Endothelial cell of umbilical vein (primary cell): ENCODE measurements around the gene HCN1. TPM values are rescaled to one million over a fixed set of nuclear protein-coding genes. Genes with fewer than 3 reads are reported as not detected.

Source experiments
- BruUV-seq: library from RNA; stranded (reverse); fragments of 400-500 nt; replicated peaks from 2 replicates; lab custom pipeline; 2021; lab: Mats Ljungman, UMichigan
- CTCF ChIA-PET: fragments of 300-600, 350-600 bp; sonication (Branson Sonifier 250); formaldehyde crosslinking; loops from one replicate; lab custom pipeline; 2021; ENCODE audit warnings: antibody characterized with exemption, inconsistent platforms; lab: Charles Lee
- POLR2A ChIA-PET: fragments of 300-600, 350-600 bp; sonication (Branson Sonifier 250); formaldehyde crosslinking; loops from one replicate; lab custom pipeline; 2021; ENCODE audit warnings: antibody characterized with exemption, inconsistent platforms; lab: Charles Lee
- DNase-seq: peaks from one replicate; pipeline ENCODE4 v3.0.0-alpha.2; 2011; ENCODE audit warnings: low read depth, low spot score
- FAIRE-seq: peaks from 2 replicates; lab custom pipeline; 2011; peaks lifted over from hg19 to GRCh38; lab: Jason Lieb, UNC
- H2AFZ ChIP-seq: 2 replicates; pipeline ENCODE4 v1.6.0; 2012; ENCODE audit warnings: low read depth, low read length, control low read depth, inconsistent platforms
- H3K27ac ChIP-seq: 2 replicates; pipeline ENCODE4 v1.5.1; 2011; ENCODE audit warnings: low read depth, mild to moderate bottlenecking, control low read depth, low read length, moderate library complexity; ENCODE audit not compliant: insufficient read depth
- H3K27me3 ChIP-seq, 2 experiments: 2 replicates each; pipeline versions ENCODE4 v1.6.0 to v1.6.1; 2011; ENCODE audit warnings: low read length in 2 of 2, mixed read lengths in 1 of 2; ENCODE audit not compliant: control insufficient read depth in 2 of 2, insufficient read depth in 2 of 2
- H3K36me3 ChIP-seq, 2 experiments: 2 replicates in 1 of 2; 3 replicates in 1 of 2; pipeline ENCODE4 v1.5.1; 2011; ENCODE audit warnings: low read length in 2 of 2, mild to moderate bottlenecking in 1 of 2, moderate library complexity in 1 of 2; ENCODE audit not compliant: control insufficient read depth in 2 of 2, insufficient read depth in 2 of 2; ENCODE audit errors: extremely low read depth in 1 of 2
- H3K4me1 ChIP-seq: 3 replicates; pipeline ENCODE4 v1.5.1; 2011; ENCODE audit warnings: mild to moderate bottlenecking, low read length; ENCODE audit not compliant: control insufficient read depth, insufficient read depth; ENCODE audit errors: extremely low read depth
- H3K4me2 ChIP-seq: 2 replicates; pipeline ENCODE4 v1.6.1; 2011; ENCODE audit warnings: low read length, control low read depth, mixed read lengths; ENCODE audit not compliant: insufficient read depth
- H3K4me3 ChIP-seq, 3 experiments: fragments of 200-600 bp in 1 of 3; sonication (generic), shearing (Covaris generic) in 1 of 3; replicated peaks in 1 of 3; 2 replicates each; pipeline ENCODE4 v1.5.1; 2011 to 2016; ENCODE audit warnings: control low read depth in 3 of 3, low read length in 3 of 3, mild to moderate bottlenecking in 2 of 3, inconsistent platforms in 1 of 3, low read depth in 1 of 3, moderate library complexity in 1 of 3; ENCODE audit not compliant: insufficient read depth in 1 of 3
- H3K79me2 ChIP-seq: 2 replicates; pipeline ENCODE4 v1.6.0; 2012; ENCODE audit warnings: low read length, inconsistent platforms; ENCODE audit not compliant: control insufficient read depth, insufficient read depth
- H3K9ac ChIP-seq: replicated peaks from 2 replicates; pipeline ENCODE3; 2011; ENCODE audit warnings: low read length, control low read depth; ENCODE audit not compliant: insufficient read depth; ENCODE audit errors: extremely low read depth
- H3K9me1 ChIP-seq: replicated peaks from 3 replicates; pipeline ENCODE4 v1.6.0; 2011; ENCODE audit warnings: mild to moderate bottlenecking, low read length; ENCODE audit not compliant: control insufficient read depth, insufficient read depth; ENCODE audit errors: extremely low read depth
- H3K9me3 ChIP-seq: replicated peaks from 2 replicates; pipeline ENCODE4 v1.5.1; 2012; ENCODE audit warnings: low read length, inconsistent platforms; ENCODE audit not compliant: control insufficient read depth, insufficient read depth
- H4K20me1 ChIP-seq: replicated peaks from 2 replicates; pipeline ENCODE3; 2011; ENCODE audit warnings: mild to moderate bottlenecking, low read length; ENCODE audit not compliant: control insufficient read depth, insufficient read depth; ENCODE audit errors: extremely low read depth
- EZH2 ChIP-seq: IDR thresholded peaks from 2 replicates; pipeline ENCODE4 v1.6.1; 2012; ENCODE audit warnings: borderline replicate concordance, low read depth, mild to moderate bottlenecking, moderate library complexity, low read length, inconsistent platforms; ENCODE audit not compliant: severe bottlenecking
- FOS ChIP-seq: IDR thresholded peaks from 2 replicates; pipeline ENCODE4 v1.6.1; 2011; ENCODE audit warnings: mild to moderate bottlenecking, low read length, moderate library complexity, borderline replicate concordance; ENCODE audit not compliant: insufficient read depth
- GATA2 ChIP-seq: IDR thresholded peaks from 2 replicates; pipeline ENCODE4 v1.7.0; 2011; ENCODE audit warnings: low read depth, mild to moderate bottlenecking, moderate library complexity, mixed read lengths, low read length; ENCODE audit not compliant: insufficient read length, insufficient read depth
- JUN ChIP-seq: IDR thresholded peaks from 2 replicates; pipeline ENCODE4 v1.6.1; 2011; ENCODE audit warnings: borderline replicate concordance, low read depth; ENCODE audit not compliant: insufficient read length, insufficient read depth
- MYC ChIP-seq: IDR thresholded peaks from one replicate; pipeline ENCODE4 v1.6.1; 2011; ENCODE audit warnings: mild to moderate bottlenecking, low read depth, low read length
- POLR2A ChIP-seq: IDR thresholded peaks from 2 replicates; pipeline ENCODE4 v1.6.1; 2012; ENCODE audit warnings: low read depth, mild to moderate bottlenecking, control low read depth, low read length
- POLR2AphosphoS5 ChIP-seq: IDR thresholded peaks from 2 replicates; pipeline ENCODE4 v1.6.1; 2012; ENCODE audit warnings: low read depth, mild to moderate bottlenecking, control low read depth, low read length, moderate library complexity; ENCODE audit not compliant: insufficient read depth
- dilution Hi-C: fragments of 300-500 bp; cut with MboI; formaldehyde crosslinking; loops from one replicate; pipeline ENCODE4 v1.15.0; 2019; ENCODE audit warnings: low sequenced_read_pairs; ENCODE audit not compliant: extremely low pct_ligation_motif_present
- intact Hi-C: fragments of 100-400 bp; cut with micrococcal nuclease; formaldehyde crosslinking; loops from one replicate; pipeline ENCODE4 v1.10.0; 2022
- polyA plus RNA-seq, 4 experiments: library from polyadenylated mRNA; depleted of rRNA in 3 of 4; stranded (reverse) in 3 of 4; unstranded in 1 of 4; fragments of >200 nt; gene quantifications; 2 replicates each; pipeline versions ENCODE4 v1.2.1 to v1.2.3, GENCODE V29; 2011 to 2012; ENCODE audit warnings: missing spikeins in 1 of 4
- total RNA-seq: library from RNA; stranded (reverse); gene quantifications from 2 replicates; pipeline ENCODE4 v1.2.3, GENCODE V29; 2021
- TF ChIP-seq, protein P1 (sequence below), 2 donors: IDR thresholded peaks; 1 replicate in 1 of 2; 2 replicates in 1 of 2; pipeline ENCODE4 v1.5.1; 2011; ENCODE audit warnings: low read length in 2 of 2, mild to moderate bottlenecking in 2 of 2, moderate library complexity in 2 of 2, control low read depth in 1 of 2, inconsistent platforms in 1 of 2, low read depth in 1 of 2; ENCODE audit not compliant: insufficient read depth in 1 of 2; ENCODE audit errors: extremely low read depth in 1 of 2
- TF ChIP-seq, protein P2 (sequence below): IDR thresholded peaks from 2 replicates; pipeline ENCODE4 v1.6.1; 2011; ENCODE audit not compliant: insufficient read depth, insufficient read length

The HCN1 gene
- total and polyA plus RNA-seq, 2 donors (not counting 3 experiments of a cell fraction or from before 2014, with no cell fraction given), result not detected

DNA sequence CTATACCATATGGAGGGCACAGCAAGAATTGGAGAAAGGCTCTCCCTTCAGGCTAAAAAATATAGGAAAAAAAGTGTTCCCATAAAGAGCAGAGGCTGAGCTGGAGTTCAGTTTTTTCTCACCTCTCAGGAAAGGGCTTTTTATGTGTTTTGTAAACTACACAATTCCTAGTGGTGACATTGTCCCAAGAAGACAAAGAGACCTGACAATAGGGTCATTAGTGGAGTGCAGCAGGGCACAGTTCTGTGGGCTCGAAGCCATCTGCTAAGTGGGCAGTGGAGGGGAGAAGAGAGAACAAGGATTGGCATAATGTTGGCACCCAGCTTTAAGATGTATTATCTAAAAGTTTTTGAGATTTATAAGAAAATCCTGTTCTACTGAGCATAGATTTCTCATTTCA lies 162.5 kb downstream of the HCN1 start:
- no peak overlapping the region for H2AFZ ChIP-seq
- TF ChIP-seq FOS (no peak), JUN (no peak), MYC (no peak), POLR2AphosphoS5 (no peak), EZH2 (no peak), POLR2A (no peak), GATA2 (no peak)
- TF ChIP-seq, protein P1, sequence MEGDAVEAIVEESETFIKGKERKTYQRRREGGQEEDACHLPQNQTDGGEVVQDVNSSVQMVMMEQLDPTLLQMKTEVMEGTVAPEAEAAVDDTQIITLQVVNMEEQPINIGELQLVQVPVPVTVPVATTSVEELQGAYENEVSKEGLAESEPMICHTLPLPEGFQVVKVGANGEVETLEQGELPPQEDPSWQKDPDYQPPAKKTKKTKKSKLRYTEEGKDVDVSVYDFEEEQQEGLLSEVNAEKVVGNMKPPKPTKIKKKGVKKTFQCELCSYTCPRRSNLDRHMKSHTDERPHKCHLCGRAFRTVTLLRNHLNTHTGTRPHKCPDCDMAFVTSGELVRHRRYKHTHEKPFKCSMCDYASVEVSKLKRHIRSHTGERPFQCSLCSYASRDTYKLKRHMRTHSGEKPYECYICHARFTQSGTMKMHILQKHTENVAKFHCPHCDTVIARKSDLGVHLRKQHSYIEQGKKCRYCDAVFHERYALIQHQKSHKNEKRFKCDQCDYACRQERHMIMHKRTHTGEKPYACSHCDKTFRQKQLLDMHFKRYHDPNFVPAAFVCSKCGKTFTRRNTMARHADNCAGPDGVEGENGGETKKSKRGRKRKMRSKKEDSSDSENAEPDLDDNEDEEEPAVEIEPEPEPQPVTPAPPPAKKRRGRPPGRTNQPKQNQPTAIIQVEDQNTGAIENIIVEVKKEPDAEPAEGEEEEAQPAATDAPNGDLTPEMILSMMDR (IDR thresholded peaks at IDR 0.05; ENCODE audit: extremely low read depth in 1 of 2, insufficient read depth in 1 of 2, low read depth in 1 of 2, low read length in 2 of 2), result no peak
- TF ChIP-seq, protein P2, sequence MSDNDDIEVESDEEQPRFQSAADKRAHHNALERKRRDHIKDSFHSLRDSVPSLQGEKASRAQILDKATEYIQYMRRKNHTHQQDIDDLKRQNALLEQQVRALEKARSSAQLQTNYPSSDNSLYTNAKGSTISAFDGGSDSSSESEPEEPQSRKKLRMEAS, result no peak
- no peaks in the 10 kb centered on the region for H4K20me1 ChIP-seq
- H3K4me1 ChIP-seq, result no peaks in the 10 kb centered on the region
- no TSS peak for BruUV-seq
- H3K79me2 ChIP-seq, result no peaks in the 10 kb centered on the region
- dilution Hi-C loops (no loop called here), intact Hi-C loops (no loop called here)
- H3K4me2 ChIP-seq, result no peak overlapping the region
- H3K9me3 ChIP-seq, result no peaks in the 10 kb centered on the region
- no peak overlapping the region for H3K4me3 ChIP-seq
- H3K9me1 ChIP-seq, result no peaks in the 10 kb centered on the region
- H3K27me3 ChIP-seq, result no peaks in the 10 kb centered on the region
- ChIA-PET CTCF (no interaction called here), POLR2A (no interaction called here)
- no peak overlapping the region for H3K27ac ChIP-seq
- FAIRE-seq (no peak), DNase-seq (no peak)
- H3K36me3 ChIP-seq, result no peaks in the 10 kb centered on the region
- H3K9ac ChIP-seq, result no peak overlapping the region
